ENCODE measurements around the gene SSX4B. TPM values are rescaled to one million over a fixed set of nuclear protein-coding genes. Genes with fewer than 3 reads are reported as not detected.
"Not testable (repeated sequence)": the region's sequence is repeated elsewhere in the genome, so short reads cannot be mapped to it uniquely, and the experiment has no call there.

SSX4B gene
- total and polyA plus RNA-seq, 3 donors from 2014 or later = 3.8 TPM; not detected in 2

DNA sequence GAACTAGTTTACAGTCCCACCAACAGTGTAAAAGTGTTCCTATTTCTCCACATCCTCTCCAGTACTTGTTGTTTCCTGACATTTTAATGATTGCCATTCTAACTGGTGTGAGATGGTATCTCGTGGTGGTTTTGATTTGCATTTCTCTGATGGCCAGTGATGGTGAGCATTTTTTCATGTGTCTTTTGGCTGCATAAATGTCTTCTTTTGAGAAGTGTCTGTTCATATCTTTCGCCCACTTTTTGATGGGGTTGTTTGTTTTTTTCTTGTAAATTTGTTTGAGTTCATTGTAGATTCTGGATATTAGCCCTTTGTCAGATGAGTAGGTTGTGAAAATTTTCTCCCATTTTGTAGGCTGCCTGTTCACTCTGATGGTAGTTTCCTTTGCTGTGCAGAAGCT is 14.8 kb downstream of the SSX4B start:
- DNase-seq; intact Hi-C loops (cut with DNase I; ENCODE audit: low total_unique reads); H3K4me1 ChIP-seq; H3K27me3 ChIP-seq; H3K4me3 ChIP-seq; H3K36me3 ChIP-seq (ENCODE audit: low read depth, missing control alignments); H3K27ac ChIP-seq; H3K9me3 ChIP-seq: not testable (repeated sequence)
- WGBS, 2 donors = 83 to 88% methylated on average over 2 of the region's 2 CpGs

DNA sequence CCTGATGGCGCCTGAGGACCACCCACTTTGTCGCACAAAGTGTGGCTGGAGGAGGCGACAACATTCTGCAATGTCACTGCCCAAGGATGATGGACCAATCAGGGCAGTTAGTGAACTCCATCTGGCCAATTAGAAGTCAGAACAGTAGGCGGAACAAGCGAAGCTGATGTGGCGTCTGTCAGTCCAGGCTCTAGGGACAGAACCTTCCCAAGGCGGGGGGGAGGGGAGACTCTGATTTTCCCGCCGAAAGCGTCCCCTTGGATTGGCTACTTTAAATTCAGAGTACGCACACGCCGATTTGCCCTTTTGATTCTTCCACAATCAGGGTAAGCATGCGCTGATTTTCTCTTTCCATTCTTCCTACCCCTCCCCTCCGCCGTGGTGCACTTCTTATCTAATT is 28.5 kb downstream of the SSX4B start, which contains the start of gene SSX4:
TSS of gene SSX4 (plus strand) at position 301 of the 400 bp plus-strand sequence. CDS start 515 bp downstream, outside the sequence.
- WGBS, 2 donors = no CpG with 5 or more reads among the region's 16 CpGs
- not testable (repeated sequence) for DNase-seq

DNA sequence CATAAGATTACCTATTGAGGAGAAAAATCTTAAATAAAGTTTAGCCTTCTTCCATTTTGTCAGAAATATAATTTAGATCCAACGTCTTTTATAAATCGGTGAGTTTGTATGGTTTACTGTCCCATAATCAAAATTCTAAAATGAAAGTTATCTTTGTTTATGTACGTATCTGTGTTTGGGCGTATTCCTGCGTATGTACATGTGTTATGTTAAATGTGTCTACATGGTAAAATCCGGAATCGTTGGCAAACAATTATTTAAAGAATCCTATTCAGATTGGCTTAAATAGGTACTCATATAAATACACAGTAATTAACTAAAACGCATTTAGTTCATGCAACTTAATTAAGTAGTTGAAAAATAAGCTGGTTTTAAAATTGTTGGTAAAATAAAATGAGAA is 41.4 kb downstream of the SSX4B start:
- intact Hi-C loops (cut with DNase I; ENCODE audit: low total_unique reads); DNase-seq; H3K27ac ChIP-seq: not testable (repeated sequence)

More for the DNA sequence above, 28.5 kb downstream of the SSX4B start, which contains the start of gene SSX4:
- H3K4me3 ChIP-seq; H3K27ac ChIP-seq; H3K36me3 ChIP-seq (ENCODE audit: low read depth, missing control alignments); H3K27me3 ChIP-seq; H3K4me1 ChIP-seq; H3K9me3 ChIP-seq; intact Hi-C loops (cut with DNase I; ENCODE audit: low total_unique reads): not testable (repeated sequence)

DNA sequence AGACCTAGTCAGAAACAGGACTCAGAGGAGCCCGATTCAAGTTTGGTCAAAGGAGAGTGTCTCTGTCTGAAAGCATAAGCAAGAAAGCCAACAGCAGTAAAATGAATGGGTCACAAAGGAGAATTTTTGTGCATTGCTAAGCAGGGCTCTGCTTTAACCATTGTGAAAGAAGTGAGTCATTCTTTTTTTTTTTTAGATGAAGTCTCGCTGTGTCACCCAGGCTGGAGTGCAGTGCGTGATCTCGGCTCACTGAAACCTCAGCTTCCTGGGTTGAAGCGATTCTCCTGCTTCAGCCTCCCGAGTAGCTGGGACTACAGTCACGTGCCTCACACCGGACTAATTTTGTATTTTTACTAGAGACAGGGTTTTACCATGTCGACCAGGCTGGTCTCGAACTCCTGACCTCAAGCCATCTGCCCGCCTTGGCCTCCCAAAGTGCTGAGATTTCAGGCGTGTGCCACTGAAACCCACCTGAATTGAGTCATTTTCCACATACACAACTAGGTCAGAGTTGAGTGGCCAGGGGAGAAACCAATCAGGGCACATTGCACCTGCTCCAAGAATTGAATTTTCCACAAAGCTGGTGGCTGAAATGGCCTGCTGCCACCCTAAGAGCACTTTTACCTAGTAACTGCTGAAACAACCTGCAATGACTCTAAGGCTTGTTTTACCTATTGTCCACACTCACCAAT is 43.9 kb downstream of the SSX4B start:
- intact Hi-C loops (cut with DNase I; ENCODE audit: low total_unique reads) = not testable (repeated sequence)

More for the DNA sequence above, 41.4 kb downstream of the SSX4B start:
- H3K27me3 ChIP-seq; H3K4me1 ChIP-seq; H3K4me3 ChIP-seq; H3K36me3 ChIP-seq (ENCODE audit: low read depth, missing control alignments); H3K9me3 ChIP-seq: not testable (repeated sequence)
- no CpG with 5 or more reads among the region's 8 CpGs for WGBS, 2 donors

DNA sequence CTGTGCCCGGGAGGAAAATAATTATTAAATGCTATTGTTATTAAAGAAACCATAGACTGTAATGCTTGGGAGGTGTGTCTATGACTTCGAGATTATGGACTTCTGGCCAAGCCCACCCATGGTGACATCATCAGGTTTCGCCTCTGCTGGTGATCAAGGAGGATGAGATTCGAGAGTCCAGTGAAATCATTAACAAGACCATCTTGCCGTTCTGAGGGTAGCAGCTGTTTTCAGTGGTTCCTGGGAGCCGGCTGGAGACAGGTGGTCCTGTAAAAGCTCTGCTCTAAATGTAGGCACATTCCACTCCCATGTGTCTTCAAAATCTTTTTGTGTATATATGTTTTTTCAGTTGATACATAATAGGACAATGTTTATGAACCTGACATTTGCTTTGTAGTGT is 52.5 kb downstream of the SSX4B start:
- H3K4me1 ChIP-seq; H3K27ac ChIP-seq; DNase-seq; H3K9me3 ChIP-seq; intact Hi-C loops (cut with DNase I; ENCODE audit: low total_unique reads); H3K36me3 ChIP-seq (ENCODE audit: low read depth, missing control alignments); H3K4me3 ChIP-seq; H3K27me3 ChIP-seq: not testable (repeated sequence)
- WGBS, 2 donors = 59 to 81% methylated on average over 5 of the region's 6 CpGs

More for the DNA sequence above, 43.9 kb downstream of the SSX4B start:
- H3K9me3 ChIP-seq; H3K36me3 ChIP-seq (ENCODE audit: low read depth, missing control alignments); H3K27ac ChIP-seq; H3K27me3 ChIP-seq; DNase-seq; H3K4me1 ChIP-seq; H3K4me3 ChIP-seq: not testable (repeated sequence)
- no CpG with 5 or more reads among the region's 12 CpGs for WGBS, 2 donors

DNA sequence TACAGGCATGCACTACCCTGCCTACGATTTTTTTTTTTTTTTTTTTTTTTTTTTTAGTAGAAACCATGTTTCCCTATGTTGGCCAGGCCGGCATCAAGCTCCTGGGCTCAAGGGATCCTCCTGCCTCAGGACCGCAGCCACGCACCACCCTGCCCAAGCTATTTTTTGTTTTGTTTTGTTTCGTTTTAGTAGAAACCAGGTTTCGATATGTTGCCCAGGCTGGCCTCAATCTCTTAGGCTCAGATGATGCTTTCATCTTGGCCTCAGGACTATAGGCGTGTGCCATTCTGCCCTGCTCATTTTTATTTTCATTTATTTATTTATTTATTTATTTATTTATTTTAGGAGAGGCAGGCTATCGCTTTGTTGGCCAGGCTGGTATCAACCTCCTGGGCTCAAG is 54.1 kb downstream of the SSX4B start:
- no peaks in the 10 kb centered on the region for H3K4me1 ChIP-seq
- 83 to 88% methylated on average over 4 to 7 of the region's 8 CpGs for WGBS, 2 donors
- H3K27me3 ChIP-seq = no peaks in the 10 kb centered on the region
- DNase-seq = no peak
- no peaks in the 10 kb centered on the region for H3K36me3 ChIP-seq (ENCODE audit: low read depth, missing control alignments)
- intact Hi-C loops (cut with DNase I; ENCODE audit: low total_unique reads) = no loop called here
- no peaks in the 10 kb centered on the region for H3K9me3 ChIP-seq
- TF ChIP-seq, protein P1, sequence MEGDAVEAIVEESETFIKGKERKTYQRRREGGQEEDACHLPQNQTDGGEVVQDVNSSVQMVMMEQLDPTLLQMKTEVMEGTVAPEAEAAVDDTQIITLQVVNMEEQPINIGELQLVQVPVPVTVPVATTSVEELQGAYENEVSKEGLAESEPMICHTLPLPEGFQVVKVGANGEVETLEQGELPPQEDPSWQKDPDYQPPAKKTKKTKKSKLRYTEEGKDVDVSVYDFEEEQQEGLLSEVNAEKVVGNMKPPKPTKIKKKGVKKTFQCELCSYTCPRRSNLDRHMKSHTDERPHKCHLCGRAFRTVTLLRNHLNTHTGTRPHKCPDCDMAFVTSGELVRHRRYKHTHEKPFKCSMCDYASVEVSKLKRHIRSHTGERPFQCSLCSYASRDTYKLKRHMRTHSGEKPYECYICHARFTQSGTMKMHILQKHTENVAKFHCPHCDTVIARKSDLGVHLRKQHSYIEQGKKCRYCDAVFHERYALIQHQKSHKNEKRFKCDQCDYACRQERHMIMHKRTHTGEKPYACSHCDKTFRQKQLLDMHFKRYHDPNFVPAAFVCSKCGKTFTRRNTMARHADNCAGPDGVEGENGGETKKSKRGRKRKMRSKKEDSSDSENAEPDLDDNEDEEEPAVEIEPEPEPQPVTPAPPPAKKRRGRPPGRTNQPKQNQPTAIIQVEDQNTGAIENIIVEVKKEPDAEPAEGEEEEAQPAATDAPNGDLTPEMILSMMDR (IDR thresholded peaks at IDR 0.05) = no peak
- no peak for TF ChIP-seq POLR2A (IDR thresholded peaks at IDR 0.05)
- H3K27ac ChIP-seq = no peak overlapping the region
- H3K4me3 ChIP-seq = no peak overlapping the region

DNA sequence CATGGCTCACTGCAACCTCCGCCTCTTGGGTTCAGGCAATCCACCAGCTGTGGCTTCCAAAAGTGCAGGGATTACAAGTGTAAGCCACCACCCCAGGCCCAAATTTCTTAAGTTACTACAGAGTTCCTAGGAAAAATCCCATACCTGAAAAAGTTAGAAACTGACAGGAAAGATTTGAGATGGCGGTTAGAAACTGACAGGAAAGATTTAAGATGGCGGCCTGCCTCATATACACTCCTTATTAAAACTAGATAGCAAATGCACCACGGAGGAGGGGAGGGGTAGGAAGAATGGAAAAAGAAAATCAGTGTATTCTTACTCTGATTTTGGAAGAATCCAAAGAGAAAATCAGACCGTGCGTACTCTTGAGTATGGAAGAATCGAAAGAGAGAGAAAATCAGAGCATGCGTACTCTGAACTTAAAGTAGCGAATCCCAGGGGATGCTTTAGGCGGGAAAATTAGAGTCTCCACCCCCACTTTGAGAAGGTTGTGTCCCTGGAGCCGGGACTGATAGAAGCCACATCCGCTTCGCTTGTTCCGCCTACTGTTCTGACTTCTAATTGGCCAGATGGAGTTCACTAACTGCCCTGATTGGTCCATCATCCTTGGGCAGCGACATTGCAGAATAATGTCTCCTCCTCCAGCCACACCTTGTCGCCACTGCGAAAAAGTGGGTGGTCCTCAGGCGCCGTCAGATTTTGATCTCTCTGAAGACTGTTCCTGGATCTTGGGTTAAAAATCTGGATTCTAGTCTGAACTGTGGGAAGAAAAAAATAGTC is 55.3 kb downstream of the SSX4B start, which contains the start of gene SSX3:
TSS of gene SSX3 (minus strand) at position 389 of the 780 bp plus-strand sequence. CDS start 1,454 bp downstream, outside the sequence.
- H3K27me3 ChIP-seq; H3K4me1 ChIP-seq; H3K9me3 ChIP-seq; H3K36me3 ChIP-seq (ENCODE audit: low read depth, missing control alignments); intact Hi-C loops (cut with DNase I; ENCODE audit: low total_unique reads); H3K27ac ChIP-seq; H3K4me3 ChIP-seq: not testable (repeated sequence)
- 81 to 84% methylated on average over 15 to 18 of the region's 19 CpGs for WGBS, 2 donors
- peak; percentile 14 for DNase-seq

Small RNAs within 50 kb of the gene (small RNA-seq; reads per million reads assigned to genes)
- gene AL606490.4 (0 reads per million in 2 donors), gene AL606490.7 (0 reads per million in 2 donors)

Other genes with a start within 250 kb of the SSX4B start
- gene SSX5, start 215.2 kb downstream of the SSX4B start, total RNA-seq = under 1 TPM in 1 of 2 donors, not detected in 1; 0.47 TPM
- gene SSX5, start 215.2 kb downstream of the SSX4B start, polyA plus RNA-seq (ENCODE audit: insufficient read depth, low read depth, low replicate concordance) = 0.59 TPM
- 10 to 100 TPM in 1 of 2 donors, 1 to 10 TPM in 1; 6.0 to 14.3 TPM for gene SSX1, start 156.6 kb downstream of the SSX4B start, total RNA-seq
- 11.0 TPM for gene SSX1, start 156.6 kb downstream of the SSX4B start, polyA plus RNA-seq (ENCODE audit: insufficient read depth, low read depth, low replicate concordance)
- gene SSX3, start 55.3 kb downstream of the SSX4B start, total RNA-seq = 10 to 100 TPM; 12.8 to 26.1 TPM
- gene SSX3, start 55.3 kb downstream of the SSX4B start, polyA plus RNA-seq (ENCODE audit: insufficient read depth, low read depth, low replicate concordance) = 17.7 TPM
- gene SSX4, start 28.4 kb downstream of the SSX4B start, total RNA-seq = 1 to 10 TPM; 2.7 to 3.8 TPM
- 5.3 TPM for gene SSX4, start 28.4 kb downstream of the SSX4B start, polyA plus RNA-seq (ENCODE audit: insufficient read depth, low read depth, low replicate concordance)
- 1 to 10 TPM; 2.5 to 4.2 TPM for gene SLC38A5, start 58.3 kb upstream of the SSX4B start, total RNA-seq
- gene SLC38A5, start 58.3 kb upstream of the SSX4B start, polyA plus RNA-seq (ENCODE audit: insufficient read depth, low read depth, low replicate concordance) = 3.5 TPM
- 10 to 100 TPM; 46.4 to 50.9 TPM for gene FTSJ1, start 64.2 kb upstream of the SSX4B start, total RNA-seq
- 38.0 TPM for gene FTSJ1, start 64.2 kb upstream of the SSX4B start, polyA plus RNA-seq (ENCODE audit: insufficient read depth, low read depth, low replicate concordance)
- 100 to 1,000 TPM in 1 of 2 donors, 10 to 100 TPM in 1; 58.7 to 110 TPM for gene PORCN, start 97.0 kb upstream of the SSX4B start, total RNA-seq
- 25.0 TPM for gene PORCN, start 97.0 kb upstream of the SSX4B start, polyA plus RNA-seq (ENCODE audit: insufficient read depth, low read depth, low replicate concordance)
- 10 to 100 TPM; 30.4 to 61.0 TPM for gene EBP, start 109.8 kb upstream of the SSX4B start, total RNA-seq
- gene EBP, start 109.8 kb upstream of the SSX4B start, polyA plus RNA-seq (ENCODE audit: insufficient read depth, low read depth, low replicate concordance) = 48.8 TPM
- gene TBC1D25, start 127.8 kb upstream of the SSX4B start, total RNA-seq = 10 to 100 TPM; 27.3 to 36.1 TPM
- gene TBC1D25, start 127.8 kb upstream of the SSX4B start, polyA plus RNA-seq (ENCODE audit: insufficient read depth, low read depth, low replicate concordance) = 19.3 TPM
- gene RBM3, start 162.5 kb upstream of the SSX4B start, total RNA-seq = 100 to 1,000 TPM; 121 to 167 TPM
- gene RBM3, start 162.5 kb upstream of the SSX4B start, polyA plus RNA-seq (ENCODE audit: insufficient read depth, low read depth, low replicate concordance) = 214 TPM
- 100 to 1,000 TPM; 109 to 148 TPM for gene WDR13, start 185.5 kb upstream of the SSX4B start, total RNA-seq
- gene WDR13, start 185.5 kb upstream of the SSX4B start, polyA plus RNA-seq (ENCODE audit: insufficient read depth, low read depth, low replicate concordance) = 69.6 TPM